ENCODE results near the gene PRDM5.

DNA sequence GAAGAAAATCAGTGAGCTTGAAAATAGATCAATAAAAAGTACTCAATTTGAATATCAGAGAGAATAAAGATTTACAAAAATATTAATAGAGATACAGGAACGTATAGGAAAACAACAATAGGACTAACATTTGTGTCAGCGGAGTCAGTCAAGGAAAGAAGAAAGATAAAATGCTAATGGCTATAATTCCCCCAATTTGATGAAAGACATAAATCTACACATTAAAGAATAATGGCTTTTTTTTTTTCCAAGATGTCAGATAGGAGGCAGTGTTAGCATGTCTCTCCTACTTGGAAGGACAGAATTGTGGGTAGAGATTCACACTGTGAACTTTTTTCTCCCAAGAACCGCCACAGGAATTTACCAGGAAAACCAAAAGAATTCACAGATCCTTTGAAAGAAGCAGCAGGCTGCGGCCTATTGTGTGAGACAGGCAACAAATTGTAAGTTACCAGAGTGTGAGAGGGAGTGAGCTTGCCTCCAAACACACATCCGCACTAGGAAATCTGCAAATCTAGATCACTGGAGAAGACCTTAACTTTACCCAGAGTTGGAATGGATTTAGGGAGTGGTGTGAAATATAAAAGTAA, 249.9 kb downstream of the PRDM5 start:
- TF ChIP-seq EP300 (IDR thresholded peaks at IDR 0.05) (no peak), CTCF (IDR thresholded peaks at IDR 0.05) (no peak), POLR2AphosphoS5 (IDR thresholded peaks at IDR 0.05) (no peak), POLR2A (IDR thresholded peaks at IDR 0.05) (no peak)
